Measurements from ENCODE around the gene TFEB.

- TF ChIP-seq CTCF (IDR thresholded peaks at IDR 0.05 in 2 of 3, conservative IDR thresholded peaks at IDR 0.05 in 1 of 3; ENCODE audit: control insufficient read depth in 2 of 3, extremely low read depth in 1 of 3, insufficient read depth in 1 of 3, low read depth in 3 of 3, low read length in 3 of 3), result no peak
- no peak for TF ChIP-seq MAX (IDR thresholded peaks at IDR 0.05; ENCODE audit: low read depth, low read length)
- no peak for TF ChIP-seq KAT2A (conservative IDR thresholded peaks at IDR 0.05; ENCODE audit: control insufficient read depth, low read depth, low read length)
Measured at GRCh38 chr6:41719436-41720261, 15.8 kb downstream of the TFEB start.

All from GM12878 (cell line).